ENCODE results near the gene RUNX1. TPM values are rescaled to one million over a fixed set of nuclear protein-coding genes. Genes with fewer than 3 reads are reported as not detected.

Gene RUNX1
- total and polyA plus RNA-seq, 2 of the 13 experiments (the other 11 are each of a cell fraction or from before 2014, with no cell fraction given): 5.4 to 6.4 TPM

DNA sequence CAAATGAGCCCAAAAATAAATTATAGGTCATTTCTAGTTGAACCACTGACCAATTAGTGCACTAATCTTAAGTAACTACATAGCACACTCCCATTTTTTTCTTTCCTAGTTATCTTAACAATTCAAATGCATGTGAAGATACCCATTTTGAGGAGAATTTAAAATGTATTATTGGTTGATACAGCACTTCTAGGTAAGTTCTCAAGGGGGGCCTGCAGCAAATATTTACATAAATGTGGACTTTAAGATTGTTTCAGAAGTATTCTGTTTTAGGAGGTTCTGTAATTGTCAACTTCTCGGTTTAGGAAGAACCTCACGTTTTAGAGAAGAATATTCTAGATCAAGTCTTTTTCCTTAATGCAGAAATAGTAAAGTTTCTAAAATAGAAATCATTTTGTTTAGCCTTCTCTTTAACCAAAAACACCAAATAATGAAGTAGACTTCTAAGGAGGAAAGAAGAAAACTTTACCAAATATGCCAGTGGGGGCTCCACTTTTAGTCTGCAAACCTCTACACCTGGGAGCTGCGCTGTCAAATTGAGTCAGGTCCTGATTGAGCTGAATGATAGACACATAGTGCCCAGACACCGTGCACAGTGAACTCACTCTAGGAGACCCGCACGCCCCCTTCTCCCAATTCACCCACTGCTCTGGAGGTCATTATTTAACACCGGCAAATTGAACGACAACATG is 144.4 kb downstream of the RUNX1 start (continued):
- TF ChIP-seq, protein P1, sequence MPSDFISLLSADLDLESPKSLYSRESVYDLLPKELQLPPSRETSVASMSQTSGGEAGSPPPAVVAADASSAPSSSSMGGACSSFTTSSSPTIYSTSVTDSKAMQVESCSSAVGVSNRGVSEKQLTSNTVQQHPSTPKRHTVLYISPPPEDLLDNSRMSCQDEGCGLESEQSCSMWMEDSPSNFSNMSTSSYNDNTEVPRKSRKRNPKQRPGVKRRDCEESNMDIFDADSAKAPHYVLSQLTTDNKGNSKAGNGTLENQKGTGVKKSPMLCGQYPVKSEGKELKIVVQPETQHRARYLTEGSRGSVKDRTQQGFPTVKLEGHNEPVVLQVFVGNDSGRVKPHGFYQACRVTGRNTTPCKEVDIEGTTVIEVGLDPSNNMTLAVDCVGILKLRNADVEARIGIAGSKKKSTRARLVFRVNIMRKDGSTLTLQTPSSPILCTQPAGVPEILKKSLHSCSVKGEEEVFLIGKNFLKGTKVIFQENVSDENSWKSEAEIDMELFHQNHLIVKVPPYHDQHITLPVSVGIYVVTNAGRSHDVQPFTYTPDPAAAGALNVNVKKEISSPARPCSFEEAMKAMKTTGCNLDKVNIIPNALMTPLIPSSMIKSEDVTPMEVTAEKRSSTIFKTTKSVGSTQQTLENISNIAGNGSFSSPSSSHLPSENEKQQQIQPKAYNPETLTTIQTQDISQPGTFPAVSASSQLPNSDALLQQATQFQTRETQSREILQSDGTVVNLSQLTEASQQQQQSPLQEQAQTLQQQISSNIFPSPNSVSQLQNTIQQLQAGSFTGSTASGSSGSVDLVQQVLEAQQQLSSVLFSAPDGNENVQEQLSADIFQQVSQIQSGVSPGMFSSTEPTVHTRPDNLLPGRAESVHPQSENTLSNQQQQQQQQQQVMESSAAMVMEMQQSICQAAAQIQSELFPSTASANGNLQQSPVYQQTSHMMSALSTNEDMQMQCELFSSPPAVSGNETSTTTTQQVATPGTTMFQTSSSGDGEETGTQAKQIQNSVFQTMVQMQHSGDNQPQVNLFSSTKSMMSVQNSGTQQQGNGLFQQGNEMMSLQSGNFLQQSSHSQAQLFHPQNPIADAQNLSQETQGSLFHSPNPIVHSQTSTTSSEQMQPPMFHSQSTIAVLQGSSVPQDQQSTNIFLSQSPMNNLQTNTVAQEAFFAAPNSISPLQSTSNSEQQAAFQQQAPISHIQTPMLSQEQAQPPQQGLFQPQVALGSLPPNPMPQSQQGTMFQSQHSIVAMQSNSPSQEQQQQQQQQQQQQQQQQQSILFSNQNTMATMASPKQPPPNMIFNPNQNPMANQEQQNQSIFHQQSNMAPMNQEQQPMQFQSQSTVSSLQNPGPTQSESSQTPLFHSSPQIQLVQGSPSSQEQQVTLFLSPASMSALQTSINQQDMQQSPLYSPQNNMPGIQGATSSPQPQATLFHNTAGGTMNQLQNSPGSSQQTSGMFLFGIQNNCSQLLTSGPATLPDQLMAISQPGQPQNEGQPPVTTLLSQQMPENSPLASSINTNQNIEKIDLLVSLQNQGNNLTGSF (CRISPR knock-in tag; IDR thresholded peaks at IDR 0.05): no peak

DNA sequence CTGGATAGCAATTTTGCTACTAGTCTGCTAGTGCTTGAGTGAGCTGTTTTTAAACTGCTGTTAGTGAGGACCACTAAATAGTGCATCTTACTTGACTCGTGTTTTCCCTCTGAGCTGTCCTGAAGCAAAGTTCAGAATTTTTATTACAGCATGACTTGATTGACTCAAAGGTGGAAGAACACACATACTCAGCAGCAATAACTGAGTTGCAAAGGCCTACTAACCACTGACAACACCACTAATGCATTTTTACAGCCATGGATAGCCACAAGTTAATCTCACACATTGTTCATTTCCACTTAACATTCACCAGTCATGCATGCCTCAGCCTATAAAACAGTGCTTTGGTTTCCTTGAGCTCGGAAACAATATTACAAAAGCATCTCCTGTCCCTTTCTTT is 148.7 kb downstream of the RUNX1 start:
- Histone ChIP-seq H3K27me3 (ENCODE audit: control insufficient read depth in 1 of 2, insufficient read depth in 2 of 2, low read length in 2 of 2) (no peaks in the 10 kb centered on the region; a peak in 1 of 5 replicates), H3K79me2 (ENCODE audit: insufficient read depth, low read length) (no peaks in the 10 kb centered on the region), H3K27ac (ENCODE audit: extremely low read length, insufficient read depth, low read length) (no peak overlapping the region), H3K4me3 (replicated peaks in 1 of 3; ENCODE audit: insufficient read depth in 1 of 3, low read depth in 2 of 3, low read length in 3 of 3) (no peak overlapping the region), H3K36me3 (replicated peaks in 1 of 2; ENCODE audit: control insufficient read depth in 1 of 2, insufficient read depth in 2 of 2, low read length in 2 of 2) (no peaks in the 10 kb centered on the region), H3K9me3 (ENCODE audit: low read length) (peaks cover 7% of the 10 kb centered on the region; the same call in 1 of the 2 replicates), H4K20me1 (ENCODE audit: insufficient read depth, low read length) (no peaks in the 10 kb centered on the region), H3K4me2 (ENCODE audit: low read depth, low read length) (no peak overlapping the region), H3K9ac (ENCODE audit: insufficient read depth, low read depth, low read length) (no peak overlapping the region), H2AFZ (ENCODE audit: low read length) (no peak overlapping the region), H3K4me1 (ENCODE audit: insufficient read depth, low read length) (peaks cover 7% of the 10 kb centered on the region; the same call in 1 of the 2 replicates)
- intact Hi-C loops (cut with micrococcal nuclease; ENCODE audit: unreplicated experiment): no loop called here
- in situ Hi-C loops (cut with HindIII; ENCODE audit: extremely low pct_ligation_motif_present, low pct_unique_long_range_greater_than_20kb): no loop called here
- FAIRE-seq (no peak), DNase-seq (ENCODE audit: low spot score) (no peak), ATAC-seq (no peak)
- 21% methylated on average over 2 of the region's 2 CpGs for WGBS (ENCODE audit: low lambda C conversion rate)
- no TSS peak for BruUV-seq (replicated peaks)
- ChIA-PET POLR2A (interaction anchor here (1.8 kb wide), 1 partner anchor 12 kb away, joined by 4 read pairs; no protein-coding TSS in a partner anchor), CTCF (ENCODE audit: low intra/inter-chr PET ratio, low total read pairs) (no interaction called here)
- TF ChIP-seq, protein P2, sequence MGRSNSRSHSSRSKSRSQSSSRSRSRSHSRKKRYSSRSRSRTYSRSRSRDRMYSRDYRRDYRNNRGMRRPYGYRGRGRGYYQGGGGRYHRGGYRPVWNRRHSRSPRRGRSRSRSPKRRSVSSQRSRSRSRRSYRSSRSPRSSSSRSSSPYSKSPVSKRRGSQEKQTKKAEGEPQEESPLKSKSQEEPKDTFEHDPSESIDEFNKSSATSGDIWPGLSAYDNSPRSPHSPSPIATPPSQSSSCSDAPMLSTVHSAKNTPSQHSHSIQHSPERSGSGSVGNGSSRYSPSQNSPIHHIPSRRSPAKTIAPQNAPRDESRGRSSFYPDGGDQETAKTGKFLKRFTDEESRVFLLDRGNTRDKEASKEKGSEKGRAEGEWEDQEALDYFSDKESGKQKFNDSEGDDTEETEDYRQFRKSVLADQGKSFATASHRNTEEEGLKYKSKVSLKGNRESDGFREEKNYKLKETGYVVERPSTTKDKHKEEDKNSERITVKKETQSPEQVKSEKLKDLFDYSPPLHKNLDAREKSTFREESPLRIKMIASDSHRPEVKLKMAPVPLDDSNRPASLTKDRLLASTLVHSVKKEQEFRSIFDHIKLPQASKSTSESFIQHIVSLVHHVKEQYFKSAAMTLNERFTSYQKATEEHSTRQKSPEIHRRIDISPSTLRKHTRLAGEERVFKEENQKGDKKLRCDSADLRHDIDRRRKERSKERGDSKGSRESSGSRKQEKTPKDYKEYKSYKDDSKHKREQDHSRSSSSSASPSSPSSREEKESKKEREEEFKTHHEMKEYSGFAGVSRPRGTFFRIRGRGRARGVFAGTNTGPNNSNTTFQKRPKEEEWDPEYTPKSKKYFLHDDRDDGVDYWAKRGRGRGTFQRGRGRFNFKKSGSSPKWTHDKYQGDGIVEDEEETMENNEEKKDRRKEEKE (IDR thresholded peaks at IDR 0.05): no peak
- TF ChIP-seq ZNF672 (CRISPR knock-in tag; IDR thresholded peaks at IDR 0.05) (no peak), ZNF333 (CRISPR knock-in tag; IDR thresholded peaks at IDR 0.05; ENCODE audit: borderline replicate concordance) (no peak), NFKB2 (CRISPR knock-in tag; IDR thresholded peaks at IDR 0.05; ENCODE audit: borderline replicate concordance) (no peak), ETV5 (CRISPR knock-in tag; IDR thresholded peaks at IDR 0.05; ENCODE audit: borderline replicate concordance) (no peak), SUZ12 (IDR thresholded peaks at IDR 0.05; ENCODE audit: low read depth, low read length) (no peak), SRSF1 (optimal IDR thresholded peaks at IDR 0.05; ENCODE audit: low read depth, low read length) (no peak), ZNF251 (CRISPR knock-in tag; IDR thresholded peaks at IDR 0.05) (no peak), ZNF543 (CRISPR knock-in tag; IDR thresholded peaks at IDR 0.05) (no peak), ZNF563 (CRISPR knock-in tag; IDR thresholded peaks at IDR 0.05) (no peak), ZNF3 (CRISPR knock-in tag; IDR thresholded peaks at IDR 0.05) (no peak), SOX6 (IDR thresholded peaks at IDR 0.05) (no peak), SOX6 (CRISPR knock-in tag; IDR thresholded peaks at IDR 0.05) (no peak)
- TF ChIP-seq, protein P3, sequence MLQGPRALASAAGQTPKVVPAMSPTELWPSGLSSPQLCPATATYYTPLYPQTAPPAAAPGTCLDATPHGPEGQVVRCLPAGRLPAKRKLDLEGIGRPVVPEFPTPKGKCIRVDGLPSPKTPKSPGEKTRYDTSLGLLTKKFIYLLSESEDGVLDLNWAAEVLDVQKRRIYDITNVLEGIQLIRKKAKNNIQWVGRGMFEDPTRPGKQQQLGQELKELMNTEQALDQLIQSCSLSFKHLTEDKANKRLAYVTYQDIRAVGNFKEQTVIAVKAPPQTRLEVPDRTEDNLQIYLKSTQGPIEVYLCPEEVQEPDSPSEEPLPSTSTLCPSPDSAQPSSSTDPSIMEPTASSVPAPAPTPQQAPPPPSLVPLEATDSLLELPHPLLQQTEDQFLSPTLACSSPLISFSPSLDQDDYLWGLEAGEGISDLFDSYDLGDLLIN (CRISPR knock-in tag; IDR thresholded peaks at IDR 0.05; ENCODE audit: borderline replicate concordance): no peak

Data from HepG2 (cell line).